ENCODE data around the gene C15orf39.

The C15orf39 gene

GRCh38 chr15:75174102-75174501 is 27.6 kb upstream of the C15orf39 start:
- DNase-seq = no peak

- DNase-seq = no peak
These were observed 27.0 kb upstream of the C15orf39 start for GRCh38 chr15:75174729-75175128.

- no peak for DNase-seq
These were observed 25.3 kb upstream of the C15orf39 start for GRCh38 chr15:75176396-75176761.

- DNase-seq = no peak
These were observed 24.2 kb upstream of the C15orf39 start for GRCh38 chr15:75177360-75178071.

GRCh38 chr15:75178171-75178937 is 23.3 kb upstream of the C15orf39 start:
- DNase-seq = no peak

GRCh38 chr15:75178938-75179745 is 22.5 kb upstream of the C15orf39 start:
- DNase-seq = no peak

GRCh38 chr15:75179746-75180140 is 21.9 kb upstream of the C15orf39 start:
- DNase-seq = no peak

GRCh38 chr15:75181780-75182179 is 19.9 kb upstream of the C15orf39 start:
- DNase-seq = no peak

GRCh38 chr15:75182187-75183131 is 19.2 kb upstream of the C15orf39 start:
- no peak for DNase-seq

GRCh38 chr15:75185271-75186029 is 16.2 kb upstream of the C15orf39 start:
- no peak for DNase-seq

- no peak for DNase-seq
These were observed 15.6 kb upstream of the C15orf39 start for GRCh38 chr15:75186044-75186443.

GRCh38 chr15:75188499-75188898 is 13.2 kb upstream of the C15orf39 start:
- no peak for DNase-seq

GRCh38 chr15:75191235-75191634 is 10.4 kb upstream of the C15orf39 start:
- no peak for DNase-seq

- no peak for DNase-seq
These were observed 9.4 kb upstream of the C15orf39 start for GRCh38 chr15:75192307-75192706.

GRCh38 chr15:75193272-75193671 is 8.4 kb upstream of the C15orf39 start:
- no peak for DNase-seq

GRCh38 chr15:75193976-75194375 is 7.7 kb upstream of the C15orf39 start:
- DNase-seq = no peak

GRCh38 chr15:75194397-75194796 is 7.3 kb upstream of the C15orf39 start:
- DNase-seq = no peak

- no peak for DNase-seq
These were observed 6.4 kb upstream of the C15orf39 start for GRCh38 chr15:75195122-75195765.

GRCh38 chr15:75195766-75196241 is 5.9 kb upstream of the C15orf39 start:
- DNase-seq = no peak

- DNase-seq = no peak
These were observed 4.5 kb upstream of the C15orf39 start for GRCh38 chr15:75197062-75197630.
